ENCODE data around the gene MED22. TPM values are rescaled to one million over a fixed set of nuclear protein-coding genes. Genes with fewer than 3 reads are reported as not detected.

MED22 gene
- total and polyA plus RNA-seq, 2 of the 8 experiments (the other 6 are each of a cell fraction or from before 2014, with no cell fraction given), result 56.4 to 68.4 TPM

- Histone ChIP-seq H2AK5ac (ENCODE audit: low read depth, low read length) (no peak overlapping the region), H3K18ac (ENCODE audit: extremely low read depth, low read length) (no peak overlapping the region), H2AFZ (ENCODE audit: low read length) (no peak overlapping the region), H3K4ac (replicated peaks; ENCODE audit: insufficient read length, low read depth, low read length) (no peak overlapping the region), H3K9ac (replicated peaks in 1 of 4; ENCODE audit: extremely low read depth in 1 of 4, low read depth in 3 of 4, low read length in 3 of 4) (no peak overlapping the region), H3K14ac (ENCODE audit: insufficient read length) (no peak overlapping the region), H2BK12ac (ENCODE audit: low read depth, low read length) (no peak overlapping the region), H2BK120ac (replicated peaks; ENCODE audit: low read depth, low read length) (no peak overlapping the region), H4K91ac (replicated peaks; ENCODE audit: insufficient read length, low read length) (no peak overlapping the region), H3K23ac (ENCODE audit: insufficient read length) (no peak overlapping the region), H3K56ac (replicated peaks; ENCODE audit: insufficient read length, low read depth, low read length) (no peak overlapping the region), H4K20me1 (replicated peaks in 1 of 2; ENCODE audit: control insufficient read depth in 1 of 2, insufficient read depth in 2 of 2, low read length in 2 of 2) (peaks cover 43 to 61% of the 10 kb centered on the region in 2 experiments), H2BK5ac (ENCODE audit: low read depth, low read length) (peak overlapping the region; percentile 41; the same call in 1 of the 2 replicates), H3K4me2 (ENCODE audit: insufficient read depth in 1 of 2, low read depth in 2 of 2, low read length in 2 of 2) (no peak overlapping the region), H3K23me2 (ENCODE audit: low read depth, low read length) (no peaks in the 10 kb centered on the region), H3K27ac (ENCODE audit: low read depth, low read length) (no peak overlapping the region), H3K4me3 (ENCODE audit: extremely low read depth in 1 of 4, insufficient read depth in 2 of 4, low read depth in 3 of 4, low read length in 4 of 4) (no peak overlapping the region), H4K5ac (ENCODE audit: insufficient read length, low read depth, low read length) (no peak overlapping the region), H3K4me1 (replicated peaks in 1 of 4; ENCODE audit: control insufficient read depth in 3 of 4, insufficient read depth in 4 of 4, low read length in 3 of 4) (no peaks in the 10 kb centered on the region; a peak in 1 of 7 replicates), H3K36me3 (ENCODE audit: control insufficient read depth in 2 of 4, insufficient read depth in 4 of 4, low read length in 3 of 4) (peaks cover 13 to 45% (median 37%) of the 10 kb centered on the region in 4 experiments), H4K8ac (ENCODE audit: extremely low read depth, insufficient read depth, low read length) (no peak overlapping the region), H2BK15ac (ENCODE audit: low read length) (no peak overlapping the region), H3K27me3 (replicated peaks in 1 of 4; ENCODE audit: control insufficient read depth in 3 of 4, extremely low read depth in 1 of 4, insufficient read depth in 3 of 4, low read length in 3 of 4) (no peaks in the 10 kb centered on the region), H2BK20ac (ENCODE audit: low read length) (no peak overlapping the region), H3K79me1 (ENCODE audit: low read depth, low read length) (peaks cover 38% of the 10 kb centered on the region), H3K79me2 (ENCODE audit: control insufficient read depth in 1 of 2, insufficient read depth in 2 of 2, low read length in 2 of 2) (peaks cover 16 to 64% of the 10 kb centered on the region in 2 experiments; a peak in 3 of 4 replicates), H3K9me3 (ENCODE audit: insufficient read depth in 2 of 2, low read depth in 1 of 2, low read length in 1 of 2) (no peaks in the 10 kb centered on the region)
- FAIRE-seq (no peak), DNase-seq (ENCODE audit: low read depth in 1 of 2, low spot score in 2 of 2) (no peak)
- WGBS, 2 experiments (ENCODE audit: extremely low coverage in 1 of 2, insufficient coverage in 1 of 2, insufficient read length in 1 of 2, insufficient replicate concordance in 2 of 2, low coverage in 1 of 2, low lambda C conversion rate in 2 of 2, missing lambda C conversion rate in 1 of 2), result 93% methylated on average over 10 of the region's 10 CpGs; no CpG with 5 or more reads in 1 of the 2 experiments
- CTCF ChIA-PET (ENCODE audit: partially characterized antibody), result interaction anchor here (0.9 to 10.1 kb wide), 6 partner anchors 10 to 41 kb away, joined by 3 to 90 read pairs (median 4); partner anchors contain the start of genes SURF1 and SURF2
- POLR2A ChIA-PET (ENCODE audit: partially characterized antibody), result interaction anchor here (1.0 to 19.9 kb wide), 4 partner anchors 12 to 33 kb away, joined by 3 to 461 read pairs (median 3); partner anchors contain the start of genes MED22, RPL7A, SURF1 and SURF2
- TF ChIP-seq YY1 (IDR thresholded peaks at IDR 0.05; ENCODE audit: low read depth, low read length) (no peak), KDM4A (IDR thresholded peaks at IDR 0.05; ENCODE audit: low read depth, low read length, severe bottlenecking) (no peak), ATF3 (IDR thresholded peaks at IDR 0.05; ENCODE audit: insufficient read depth, low read depth, low read length) (no peak), USF2 (IDR thresholded peaks at IDR 0.05; ENCODE audit: low read length) (no peak), EZH2 (IDR thresholded peaks at IDR 0.05; ENCODE audit: low read depth, low read length, severe bottlenecking) (no peak), BRCA1 (IDR thresholded peaks at IDR 0.05; ENCODE audit: low read depth, low read length) (no peak), SUZ12 (IDR thresholded peaks at IDR 0.05; ENCODE audit: low read length) (no peak), FOSL1 (IDR thresholded peaks at IDR 0.05; ENCODE audit: insufficient read depth, low read depth, low read length) (no peak), CBX5 (IDR thresholded peaks at IDR 0.05; ENCODE audit: low read depth, low read length) (no peak), SAP30 (IDR thresholded peaks at IDR 0.05; ENCODE audit: insufficient read depth, insufficient replicate concordance, low read length) (no peak)
- TF ChIP-seq, protein P1, sequence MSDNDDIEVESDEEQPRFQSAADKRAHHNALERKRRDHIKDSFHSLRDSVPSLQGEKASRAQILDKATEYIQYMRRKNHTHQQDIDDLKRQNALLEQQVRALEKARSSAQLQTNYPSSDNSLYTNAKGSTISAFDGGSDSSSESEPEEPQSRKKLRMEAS (IDR thresholded peaks at IDR 0.05), result no peak
These were observed 19.8 kb upstream of the MED22 start for GRCh38 chr9:133367778-133368177.

Measured in H1 (cell line).